Endodermal cell (in vitro differentiated cells): ENCODE data around the gene MYO19. TPM values are rescaled to one million over a fixed set of nuclear protein-coding genes. Genes with fewer than 3 reads are reported as not detected.
"Not testable (repeated sequence)": the region's sequence is repeated elsewhere in the genome, so short reads cannot be mapped to it uniquely, and the experiment has no call there.

ENCODE experiments used
- DNase-seq: peaks from one replicate; pipeline ENCODE4 v3.0.0-alpha.2; 2017
- H3K27ac ChIP-seq: 2 replicates; pipeline ENCODE4 v1.5.1; 2013; ENCODE audit warnings: mild to moderate bottlenecking, low read depth, low read length, moderate library complexity
- H3K27me3 ChIP-seq: 2 replicates; pipeline ENCODE4 v1.6.1; 2013; ENCODE audit warnings: mild to moderate bottlenecking, low read length, moderate library complexity; ENCODE audit not compliant: insufficient read depth, control insufficient read depth, poor library complexity, severe bottlenecking
- H3K36me3 ChIP-seq: 2 replicates; pipeline ENCODE4 v1.7.0; 2013; ENCODE audit warnings: mild to moderate bottlenecking, low read length, moderate library complexity; ENCODE audit not compliant: control insufficient read depth, insufficient read depth
- H3K4me1 ChIP-seq: one replicate; pipeline ENCODE4 v1.7.0; 2013; ENCODE audit warnings: low read length; ENCODE audit not compliant: control insufficient read depth, insufficient read depth
- H3K4me3 ChIP-seq: 2 replicates; pipeline ENCODE4 v1.5.1; 2013; ENCODE audit warnings: mild to moderate bottlenecking, low read length, moderate library complexity
- H3K9ac ChIP-seq: 2 replicates; pipeline ENCODE4 v1.6.1; 2013; ENCODE audit warnings: mild to moderate bottlenecking, low read length, moderate library complexity; ENCODE audit not compliant: poor library complexity, severe bottlenecking; ENCODE audit errors: extremely low read depth
- H3K9me3 ChIP-seq: 2 replicates; pipeline ENCODE4 v1.6.1; 2013; ENCODE audit warnings: mild to moderate bottlenecking, low read length, moderate library complexity; ENCODE audit not compliant: control insufficient read depth
- H3K27ac Mint-ChIP-seq: 2 replicates; pipeline ENCODE4 v1.8.0; 2020; ENCODE audit warnings: mixed read lengths
- H3K27me3 Mint-ChIP-seq: 2 replicates; pipeline ENCODE4 v1.8.0; 2021; ENCODE audit warnings: mild to moderate bottlenecking, mixed read lengths; ENCODE audit not compliant: insufficient read depth
- H3K36me3 Mint-ChIP-seq: 2 replicates; pipeline ENCODE4 v1.8.0; 2020; ENCODE audit warnings: low read depth, mixed read lengths
- H3K4me1 Mint-ChIP-seq: 2 replicates; pipeline ENCODE4 v1.8.0; 2020; ENCODE audit warnings: mixed read lengths
- H3K4me3 Mint-ChIP-seq: 2 replicates; pipeline ENCODE4 v1.8.0; 2020; ENCODE audit warnings: mild to moderate bottlenecking, moderate library complexity, mixed read lengths
- H3K9me3 Mint-ChIP-seq: 2 replicates; pipeline ENCODE4 v1.8.0; 2020; ENCODE audit warnings: mild to moderate bottlenecking, mixed read lengths
- WGBS, 2 experiments: methylation state at CpG; one replicate each; pipeline versions ENCODE4 v1.1.5 to v1.1.7; 2013; ENCODE audit warnings: missing lambda C conversion rate in 2 of 2, mixed read lengths in 1 of 2; ENCODE audit not compliant: insufficient coverage in 1 of 2, insufficient read length in 1 of 2; 5-methylcytosine and 5-hydroxymethylcytosine counted together
- total RNA-seq, 2 donors: library from RNA; stranded (reverse); fragmentation: NEBNext Ultra II Directional in 1 of 2; extraction: Animal tissue kit (Norgen Biotek cat#: 25700) in 1 of 2; gene quantifications; 2 replicates in 1 of 2; 3 replicates in 1 of 2; pipeline ENCODE4 v1.2.1, GENCODE V29; 2021
- TF ChIP-seq, protein P1 (sequence below): fragments of 200-600 bp; sonication (generic); conservative IDR thresholded peaks from 2 replicates; pipeline ENCODE4 v1.5.0; 2021; ENCODE audit warnings: antibody characterized with exemption, mild to moderate bottlenecking

The MYO19 gene
- total RNA-seq, 2 donors from 2014 or later, result 133 to 154 TPM

DNA sequence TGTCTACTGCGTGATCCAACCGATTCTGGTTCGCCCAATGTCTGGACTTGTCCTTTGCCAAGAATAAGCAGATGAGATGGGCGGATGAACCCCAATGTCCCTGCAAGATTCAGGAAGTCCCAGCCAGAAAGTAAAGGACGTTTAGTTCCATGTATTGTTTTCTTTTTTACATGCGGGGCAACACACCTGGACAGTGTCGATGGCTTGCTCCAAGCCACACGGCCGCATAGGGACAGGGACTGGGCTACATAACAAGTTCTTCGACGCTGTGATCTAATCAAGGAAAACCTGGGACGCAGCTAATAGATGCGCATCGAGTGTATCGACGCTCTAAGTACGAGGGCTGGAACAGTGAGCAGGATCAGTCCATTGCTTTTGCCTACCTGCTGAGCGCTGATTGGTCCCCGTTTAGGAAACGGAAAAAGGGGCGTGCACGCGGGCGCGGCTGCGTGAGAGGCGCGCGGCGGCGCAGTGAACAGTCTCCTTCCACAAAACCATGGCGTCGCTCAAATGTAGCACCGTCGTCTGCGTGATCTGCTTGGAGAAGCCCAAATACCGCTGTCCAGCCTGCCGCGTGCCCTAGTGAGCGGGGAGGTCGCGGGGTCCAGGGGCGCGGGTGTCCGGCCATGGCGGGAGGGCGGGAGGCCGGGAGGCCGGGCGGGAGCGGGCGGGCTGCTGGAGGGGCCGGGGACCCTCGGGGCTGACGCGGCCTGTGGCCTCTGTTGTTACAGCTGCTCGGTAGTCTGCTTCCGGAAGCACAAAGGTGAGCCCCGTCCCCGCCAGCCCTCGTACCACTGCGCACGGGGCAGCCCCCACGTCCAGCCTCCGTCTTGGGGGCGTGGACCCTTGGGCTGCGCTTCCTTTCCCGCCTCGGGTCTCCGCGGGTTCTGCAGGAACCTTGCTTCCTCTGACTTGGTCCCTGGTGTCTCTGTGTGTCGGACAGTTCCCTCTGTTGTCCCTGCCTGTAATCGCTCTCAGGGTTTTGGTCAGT, 48.2 kb downstream of the MYO19 start, which contains the start of gene ZNHIT3:
TSS of gene ZNHIT3 (plus strand) at position 478 of the 991 bp plus-strand sequence. CDS start at position 497, 19 bp downstream.
- Mint-ChIP-seq H3K4me3 (peak within 1 kb of the TSS; percentile 94), H3K36me3 (peaks cover 24% of the 10 kb centered on the region), H3K27me3 (peaks cover 33% of the 10 kb centered on the region), H3K27ac (peak within 1 kb of the TSS; percentile 98), H3K9me3 (no peaks in the 10 kb centered on the region), H3K4me1 (peaks cover 9% of the 10 kb centered on the region)
- Histone ChIP-seq H3K27me3 (peaks cover 24% of the 10 kb centered on the region), H3K4me1 (peaks cover 4% of the 10 kb centered on the region), H3K9ac (peak within 1 kb of the TSS; percentile 74), H3K36me3 (peaks cover 24% of the 10 kb centered on the region), H3K4me3 (peak within 1 kb of the TSS; percentile 94), H3K27ac (no peak within 1 kb of the TSS), H3K9me3 (no peaks in the 10 kb centered on the region)
- TF ChIP-seq, protein P1, sequence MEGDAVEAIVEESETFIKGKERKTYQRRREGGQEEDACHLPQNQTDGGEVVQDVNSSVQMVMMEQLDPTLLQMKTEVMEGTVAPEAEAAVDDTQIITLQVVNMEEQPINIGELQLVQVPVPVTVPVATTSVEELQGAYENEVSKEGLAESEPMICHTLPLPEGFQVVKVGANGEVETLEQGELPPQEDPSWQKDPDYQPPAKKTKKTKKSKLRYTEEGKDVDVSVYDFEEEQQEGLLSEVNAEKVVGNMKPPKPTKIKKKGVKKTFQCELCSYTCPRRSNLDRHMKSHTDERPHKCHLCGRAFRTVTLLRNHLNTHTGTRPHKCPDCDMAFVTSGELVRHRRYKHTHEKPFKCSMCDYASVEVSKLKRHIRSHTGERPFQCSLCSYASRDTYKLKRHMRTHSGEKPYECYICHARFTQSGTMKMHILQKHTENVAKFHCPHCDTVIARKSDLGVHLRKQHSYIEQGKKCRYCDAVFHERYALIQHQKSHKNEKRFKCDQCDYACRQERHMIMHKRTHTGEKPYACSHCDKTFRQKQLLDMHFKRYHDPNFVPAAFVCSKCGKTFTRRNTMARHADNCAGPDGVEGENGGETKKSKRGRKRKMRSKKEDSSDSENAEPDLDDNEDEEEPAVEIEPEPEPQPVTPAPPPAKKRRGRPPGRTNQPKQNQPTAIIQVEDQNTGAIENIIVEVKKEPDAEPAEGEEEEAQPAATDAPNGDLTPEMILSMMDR, result no peak
- DNase-seq, result peak; percentile 98
- WGBS, 2 experiments, result 1 to 2% methylated on average over 34 to 73 of the region's 73 CpGs

DNA sequence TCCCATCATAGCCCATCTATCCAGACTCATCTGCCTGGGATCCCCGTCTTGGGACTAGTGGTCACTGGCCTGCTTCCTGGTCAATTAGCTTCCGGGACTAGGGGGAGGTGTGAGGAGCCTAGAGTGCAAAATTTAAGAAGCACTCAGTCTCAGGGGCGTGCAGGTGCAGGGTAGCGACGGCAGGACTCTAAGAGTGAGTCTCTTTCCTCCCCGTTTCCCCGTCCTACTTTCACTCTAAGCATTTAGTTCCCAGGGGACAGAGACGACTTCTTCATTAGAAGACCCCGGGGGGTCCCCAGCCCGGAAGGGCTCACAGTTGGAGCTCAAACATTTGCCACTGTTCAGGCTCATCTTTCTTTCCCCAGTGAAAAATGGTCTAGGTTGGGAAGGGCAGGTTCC, 48.9 kb downstream of the MYO19 start:
- WGBS, 2 experiments, result 21 to 32% methylated on average over 5 to 10 of the region's 10 CpGs
- H3K4me1 ChIP-seq, result peaks cover 4% of the 10 kb centered on the region
- peak overlapping the region; percentile 98 for H3K27ac Mint-ChIP-seq
- no peaks in the 10 kb centered on the region for H3K9me3 Mint-ChIP-seq
- no peak overlapping the region for H3K9ac ChIP-seq
- H3K27me3 Mint-ChIP-seq, result peaks cover 38% of the 10 kb centered on the region
- peak; percentile 78 for DNase-seq
- peaks cover 27% of the 10 kb centered on the region for H3K27me3 ChIP-seq
- no peak overlapping the region for H3K27ac ChIP-seq
- H3K4me3 ChIP-seq, result peak overlapping the region; percentile 94
- H3K4me1 Mint-ChIP-seq, result peaks cover 9% of the 10 kb centered on the region
- H3K36me3 ChIP-seq, result peaks cover 18% of the 10 kb centered on the region
- H3K36me3 Mint-ChIP-seq, result peaks cover 19% of the 10 kb centered on the region
- H3K4me3 Mint-ChIP-seq, result peak overlapping the region; percentile 94
- TF ChIP-seq, protein P1, result no peak
- no peaks in the 10 kb centered on the region for H3K9me3 ChIP-seq

DNA sequence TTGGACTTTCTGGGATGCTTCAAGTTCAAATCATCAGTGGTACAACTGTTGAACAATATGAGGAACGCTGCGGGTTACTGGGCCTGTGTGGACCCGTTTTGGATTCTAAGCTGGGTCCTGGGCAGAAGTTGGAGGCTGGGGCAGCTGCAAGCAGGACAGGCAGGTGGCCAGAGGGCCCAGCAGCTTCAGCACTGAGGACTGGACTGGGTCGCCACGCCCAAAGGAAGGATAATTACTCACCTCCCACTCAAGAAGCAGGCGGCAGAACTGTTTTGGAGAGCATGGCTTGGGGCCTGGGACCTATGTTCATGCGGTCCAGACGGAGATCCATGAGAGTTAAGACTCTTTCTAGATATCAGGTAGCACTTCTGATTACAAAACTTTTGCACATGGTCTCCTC, 49.6 kb downstream of the MYO19 start:
- H3K27ac Mint-ChIP-seq, result no peak overlapping the region
- H3K27me3 Mint-ChIP-seq, result peaks cover 43% of the 10 kb centered on the region
- WGBS, 2 experiments, result 82 to 93% methylated on average over 8 of the region's 8 CpGs

DNA sequence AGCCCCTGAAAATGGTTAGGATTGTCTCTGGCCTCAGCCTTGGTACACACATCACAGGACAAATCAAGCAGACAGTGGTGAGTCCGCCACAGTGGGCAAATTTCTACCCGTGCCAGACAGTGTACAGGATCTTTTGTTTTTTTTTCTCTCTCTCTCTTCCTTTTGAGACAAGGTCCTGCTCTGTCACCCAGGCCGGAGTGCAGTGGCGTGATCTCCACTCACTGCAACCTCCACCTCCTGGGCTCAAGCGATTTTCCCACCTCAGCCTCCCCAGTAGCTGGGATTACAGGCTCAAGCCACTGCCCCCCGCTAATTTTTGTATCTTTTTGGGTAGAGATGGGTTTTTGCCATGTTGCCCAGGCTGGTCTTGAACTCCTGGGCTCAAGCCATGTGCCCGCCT, 50.6 kb downstream of the MYO19 start:
- H3K9me3 Mint-ChIP-seq, H3K4me3 ChIP-seq, H3K27ac ChIP-seq, H3K4me3 Mint-ChIP-seq, H3K36me3 ChIP-seq, H3K4me1 Mint-ChIP-seq, H3K4me1 ChIP-seq, H3K27ac Mint-ChIP-seq, H3K9ac ChIP-seq, H3K36me3 Mint-ChIP-seq, H3K9me3 ChIP-seq, DNase-seq: not testable (repeated sequence)
- peaks cover 28% of the 10 kb centered on the region for H3K27me3 ChIP-seq
- peaks cover 48% of the 10 kb centered on the region for H3K27me3 Mint-ChIP-seq
- 89 to 96% methylated on average over 4 to 7 of the region's 7 CpGs for WGBS, 2 experiments

More for the DNA sequence above, 49.6 kb downstream of the MYO19 start:
- Histone ChIP-seq H3K27me3 (peaks cover 28% of the 10 kb centered on the region), H3K27ac (no peak overlapping the region), H3K9me3 (no peaks in the 10 kb centered on the region), H3K4me1 (peaks cover 4% of the 10 kb centered on the region), H3K36me3 (peaks cover 14% of the 10 kb centered on the region), H3K4me3 (no peak overlapping the region), H3K9ac (no peak overlapping the region)
- H3K4me1 Mint-ChIP-seq, result peaks cover 9% of the 10 kb centered on the region
- peak overlapping the region; percentile 94 for H3K4me3 Mint-ChIP-seq
- H3K9me3 Mint-ChIP-seq, result no peaks in the 10 kb centered on the region
- TF ChIP-seq, protein P1, result no peak
- H3K36me3 Mint-ChIP-seq, result peaks cover 14% of the 10 kb centered on the region
- no peak for DNase-seq
